Smooth muscle cell of the brain vasculature (primary cell): ENCODE results near the gene CD2.
A peak's percentile ranks its signal among the peaks of the same experiment; 100 is the strongest.
"Not testable (repeated sequence)": the region's sequence is repeated elsewhere in the genome, so short reads cannot be mapped to it uniquely, and the experiment has no call there.

Experiments used
- DNase-seq: peaks from one replicate; pipeline ENCODE4 v3.0.0-alpha.2; 2012; ENCODE audit warnings: low read depth, low spot score

Gene CD2

DNA sequence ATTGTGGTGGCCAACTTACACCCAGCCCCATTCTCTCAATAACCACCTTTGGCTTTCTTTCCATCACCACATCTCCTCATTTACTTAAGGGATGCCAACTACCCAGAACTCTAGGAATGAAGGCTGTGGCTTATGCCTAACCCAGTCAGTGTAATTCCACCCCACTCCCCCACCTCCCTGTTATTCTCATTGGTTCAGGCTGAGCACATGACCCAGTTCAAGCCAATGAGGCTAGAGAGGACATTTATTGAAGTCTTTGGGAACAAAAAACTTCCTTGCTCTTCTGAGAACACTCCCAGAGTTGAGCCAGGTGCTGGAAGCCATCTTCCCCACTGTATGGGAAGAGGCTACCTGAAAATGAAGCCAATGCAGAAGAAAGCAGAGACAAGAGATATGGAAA lies 22.8 kb upstream of the CD2 start:
- no peak for DNase-seq

DNA sequence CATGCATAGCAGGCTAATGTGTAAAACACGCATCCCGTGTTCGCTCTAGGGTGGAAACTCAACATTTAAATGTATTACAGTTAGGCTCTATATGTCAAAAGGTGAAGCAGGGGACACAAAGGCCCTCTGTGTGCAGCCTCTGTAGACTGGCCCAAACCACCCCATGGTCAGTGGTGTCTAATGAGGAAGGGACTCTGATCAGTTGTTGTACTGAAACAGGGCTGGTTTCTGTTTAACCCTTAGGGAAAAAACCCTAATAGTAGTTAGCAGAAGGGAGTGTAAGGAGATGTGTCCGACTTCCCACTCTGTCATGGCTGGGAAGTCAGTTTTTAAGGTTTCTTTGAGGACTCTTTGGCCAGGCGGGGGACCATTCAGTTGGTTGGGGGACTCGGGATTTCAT lies 21.5 kb upstream of the CD2 start:
- DNase-seq = no peak

DNA sequence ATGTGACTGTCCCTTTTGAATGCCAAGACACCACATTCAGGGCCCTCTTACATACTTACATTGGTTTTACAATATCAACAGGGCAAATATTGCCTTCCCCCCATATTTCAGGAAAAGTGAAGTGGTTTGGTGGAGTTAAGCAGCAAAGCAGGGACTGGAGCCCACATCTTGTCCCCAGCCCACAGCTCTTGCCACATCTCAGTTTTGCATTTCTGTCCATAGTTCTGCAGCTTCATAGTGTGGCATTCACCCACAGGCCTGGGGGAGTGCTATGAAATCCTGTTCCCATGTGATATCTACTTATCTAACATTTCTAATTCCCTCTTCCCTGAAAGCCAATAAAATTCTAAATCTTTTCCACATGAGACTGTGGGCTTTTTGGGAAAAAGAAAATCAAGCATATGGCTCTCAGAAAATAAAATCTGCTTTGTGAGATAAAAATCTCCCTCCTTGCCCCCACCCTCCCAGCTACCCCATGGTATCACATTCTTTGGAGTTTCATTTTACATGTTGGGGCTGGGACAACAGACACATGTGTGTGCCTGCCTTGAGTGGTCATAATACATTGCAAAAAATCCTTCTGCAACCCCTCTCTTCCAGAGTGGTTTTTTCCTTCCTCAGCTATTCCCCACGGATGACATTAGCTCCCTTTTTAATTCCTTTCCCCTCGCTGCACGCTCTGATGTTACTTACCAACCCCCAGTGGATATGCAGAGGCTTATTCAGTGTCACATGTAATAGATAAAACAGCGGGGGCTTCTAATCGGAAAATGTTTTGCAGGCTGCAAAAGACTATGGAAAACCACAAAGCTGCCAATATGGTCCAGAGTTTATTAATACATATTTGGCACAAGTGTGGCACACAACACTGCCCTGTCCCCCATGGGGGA lies 20.5 kb upstream of the CD2 start:
- no peak for DNase-seq

DNA sequence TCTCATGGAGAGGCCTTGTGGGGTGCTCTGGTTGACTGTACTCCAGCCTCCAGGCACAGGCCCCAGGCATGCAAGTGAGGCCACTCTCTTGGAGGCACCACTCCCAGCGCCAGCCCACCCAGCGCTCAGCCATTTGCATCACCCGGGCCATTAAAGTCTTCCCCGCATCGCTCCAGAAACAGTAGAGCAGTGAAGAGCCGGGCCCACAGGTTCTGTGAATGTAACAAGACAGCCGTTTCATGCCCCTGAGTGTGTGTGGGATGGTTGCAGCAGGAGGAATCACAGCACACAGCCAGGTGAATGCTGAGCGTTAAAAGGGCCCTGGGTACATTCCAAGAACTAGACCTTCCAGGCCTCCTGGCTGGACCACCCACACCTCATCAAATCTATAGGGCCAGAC lies 19.0 kb upstream of the CD2 start:
- no peak for DNase-seq

DNA sequence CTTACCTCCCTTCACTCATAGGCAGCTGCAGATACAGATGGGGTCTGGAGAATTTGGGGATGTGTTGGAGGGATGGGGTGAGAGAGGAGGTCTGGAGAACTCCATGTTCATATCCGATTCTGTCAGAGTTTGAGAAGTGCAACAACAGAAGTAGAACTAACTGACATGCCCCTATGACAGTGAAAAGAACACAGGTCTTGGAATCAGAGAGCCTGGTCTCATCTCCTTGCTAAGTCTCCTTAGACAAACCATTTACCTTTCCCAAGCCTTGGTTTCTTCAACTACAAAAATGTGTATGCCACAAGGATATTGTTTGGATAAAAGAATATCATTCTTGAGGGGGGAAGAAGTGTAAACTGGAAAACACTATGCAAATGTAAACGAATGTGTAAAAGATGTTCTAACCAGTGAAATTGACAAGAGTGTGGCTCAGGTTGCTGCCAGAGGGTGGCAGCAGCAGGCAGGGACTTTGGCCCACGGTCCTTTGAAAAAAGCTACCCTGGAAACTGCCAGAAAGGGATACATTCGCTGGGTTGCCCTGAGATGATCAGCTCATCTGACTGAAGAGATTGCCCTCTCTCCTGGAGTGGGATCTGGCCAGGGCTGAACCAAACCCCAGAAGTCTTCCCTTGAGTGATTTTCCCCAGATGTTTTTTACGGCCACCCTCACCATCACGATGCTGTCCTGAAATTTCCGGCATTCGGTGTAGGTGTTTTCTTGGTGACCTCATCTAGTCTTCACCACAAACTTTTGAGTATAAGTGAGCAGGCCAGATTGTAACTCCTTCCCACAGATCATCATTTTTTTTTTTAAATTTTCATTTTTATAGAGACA lies 17.0 kb upstream of the CD2 start:
- peak; percentile 20 for DNase-seq

DNA sequence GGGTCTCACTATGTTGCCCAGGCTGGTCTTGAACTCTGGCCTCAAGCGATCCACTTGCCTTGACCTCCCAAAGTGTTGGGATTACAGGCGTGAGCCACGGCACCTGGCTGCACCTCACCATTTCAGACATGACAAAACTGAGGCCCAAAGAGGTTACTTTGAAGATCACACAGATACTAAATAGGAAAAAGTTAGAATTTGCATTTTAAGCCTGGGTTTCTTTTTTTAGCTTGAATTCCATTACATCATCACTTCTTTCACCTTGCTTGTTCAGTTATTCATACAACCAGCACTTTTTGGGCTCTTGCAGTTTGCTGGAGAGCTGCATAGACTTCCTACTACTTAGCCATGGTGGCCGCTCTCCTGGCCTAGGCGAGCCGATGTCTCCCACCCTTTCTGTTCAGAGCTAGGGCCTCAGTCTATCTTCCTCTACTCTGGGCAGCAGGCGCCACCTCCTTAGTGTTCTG lies 16.3 kb upstream of the CD2 start:
- DNase-seq = no peak

DNA sequence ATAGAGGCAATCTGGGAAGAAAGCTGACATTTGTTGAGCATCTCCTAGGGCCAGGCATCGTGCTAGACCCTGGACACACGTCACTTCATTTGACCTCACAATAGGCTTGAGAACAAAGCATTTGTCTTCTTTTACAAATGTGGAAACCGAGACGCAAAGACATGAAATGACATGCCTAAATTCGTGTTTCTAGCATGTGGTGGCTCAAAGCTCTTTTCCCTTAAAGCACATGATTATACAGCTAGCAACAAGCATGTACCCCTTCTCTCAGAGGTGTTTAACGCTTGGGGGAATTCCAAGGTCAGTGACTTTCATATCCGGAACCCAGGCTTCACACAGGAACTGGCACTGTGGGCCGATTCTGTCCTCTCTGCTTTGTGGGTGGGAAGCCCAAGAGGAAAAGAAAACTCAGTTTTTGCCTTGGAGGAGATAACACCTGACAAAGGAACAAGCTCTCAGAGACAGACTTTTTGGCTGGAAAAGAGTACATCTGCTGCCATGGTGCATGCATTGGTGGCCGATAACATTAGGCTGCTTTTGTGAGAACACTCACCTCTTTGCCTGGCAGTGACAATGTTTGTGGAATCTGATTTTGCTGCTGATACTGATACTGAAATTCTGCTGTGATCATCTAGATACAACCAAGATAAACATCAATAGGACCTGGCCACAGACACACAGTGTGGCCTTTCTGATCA lies 15.4 kb upstream of the CD2 start:
- DNase-seq = no peak

DNA sequence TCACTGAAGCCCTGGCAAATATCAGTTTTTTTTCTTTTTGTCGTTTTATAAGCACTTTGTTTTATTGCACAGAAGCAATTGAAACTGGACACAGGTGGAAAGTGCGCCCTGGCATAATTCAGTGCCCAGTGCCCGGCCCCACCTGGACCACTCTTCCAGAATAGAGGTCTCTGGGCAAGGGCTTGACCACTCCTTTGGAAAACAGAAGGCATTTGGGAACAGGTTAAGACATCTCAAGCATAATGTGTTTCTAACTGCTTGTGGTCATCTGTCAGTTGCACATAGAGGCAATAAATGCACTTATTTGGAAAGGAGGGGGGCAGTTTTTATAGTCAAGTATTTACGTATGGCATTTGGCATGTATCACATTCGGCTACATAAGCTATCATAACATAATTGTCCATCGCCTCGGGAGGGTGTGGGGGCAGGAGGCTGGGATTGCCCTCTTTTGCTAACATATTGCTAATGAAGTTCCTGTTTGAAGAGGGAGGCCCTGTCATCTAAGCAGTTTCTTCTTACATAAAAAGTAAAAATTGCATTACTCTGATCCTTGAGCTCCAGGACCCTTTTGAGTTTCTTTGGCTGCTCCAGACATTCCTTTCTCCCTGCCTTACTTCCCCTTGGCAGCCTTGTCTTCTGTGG lies 14.7 kb upstream of the CD2 start:
- no peak for DNase-seq

DNA sequence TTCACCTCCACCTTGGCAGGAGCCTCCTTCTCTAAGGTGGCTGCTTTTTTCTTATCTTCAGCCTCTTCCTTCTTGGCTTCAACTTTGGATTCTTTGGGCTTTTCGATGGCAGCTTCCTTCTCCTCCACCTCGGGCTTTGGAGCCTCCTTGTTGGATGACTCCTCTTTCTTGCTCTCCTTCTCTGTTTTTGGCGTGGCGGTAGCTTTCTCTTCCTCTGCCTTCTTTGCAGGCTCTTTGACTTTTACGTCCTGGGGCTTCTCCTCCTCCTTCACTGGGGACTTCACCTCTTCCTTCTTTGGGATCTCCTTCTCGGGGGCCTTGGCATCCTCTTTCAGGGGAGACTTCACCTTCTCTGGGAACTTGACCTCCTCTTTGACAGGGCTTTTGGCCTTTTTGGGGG lies 13.9 kb upstream of the CD2 start:
- no peak for DNase-seq

DNA sequence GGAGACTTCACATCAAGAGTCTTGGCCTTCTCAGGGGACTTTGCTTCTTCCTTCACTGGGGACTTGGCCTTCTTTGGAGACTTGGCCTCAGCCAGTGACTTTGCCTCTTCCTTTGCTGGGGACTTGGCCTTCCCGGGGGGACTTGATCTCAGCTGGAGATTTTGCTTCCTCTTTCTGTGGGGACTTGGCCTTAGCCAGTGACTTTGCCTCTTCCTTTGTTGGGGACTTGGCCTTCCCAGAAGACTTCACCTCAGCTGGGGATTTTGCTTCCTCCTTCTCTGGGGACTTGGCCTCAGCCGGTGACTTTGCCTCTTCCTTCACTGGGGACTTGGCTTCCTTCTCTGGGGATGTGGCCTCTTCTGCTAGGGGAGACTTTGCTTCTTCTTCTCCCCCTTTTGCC lies 13.5 kb upstream of the CD2 start:
- DNase-seq = no peak

DNA sequence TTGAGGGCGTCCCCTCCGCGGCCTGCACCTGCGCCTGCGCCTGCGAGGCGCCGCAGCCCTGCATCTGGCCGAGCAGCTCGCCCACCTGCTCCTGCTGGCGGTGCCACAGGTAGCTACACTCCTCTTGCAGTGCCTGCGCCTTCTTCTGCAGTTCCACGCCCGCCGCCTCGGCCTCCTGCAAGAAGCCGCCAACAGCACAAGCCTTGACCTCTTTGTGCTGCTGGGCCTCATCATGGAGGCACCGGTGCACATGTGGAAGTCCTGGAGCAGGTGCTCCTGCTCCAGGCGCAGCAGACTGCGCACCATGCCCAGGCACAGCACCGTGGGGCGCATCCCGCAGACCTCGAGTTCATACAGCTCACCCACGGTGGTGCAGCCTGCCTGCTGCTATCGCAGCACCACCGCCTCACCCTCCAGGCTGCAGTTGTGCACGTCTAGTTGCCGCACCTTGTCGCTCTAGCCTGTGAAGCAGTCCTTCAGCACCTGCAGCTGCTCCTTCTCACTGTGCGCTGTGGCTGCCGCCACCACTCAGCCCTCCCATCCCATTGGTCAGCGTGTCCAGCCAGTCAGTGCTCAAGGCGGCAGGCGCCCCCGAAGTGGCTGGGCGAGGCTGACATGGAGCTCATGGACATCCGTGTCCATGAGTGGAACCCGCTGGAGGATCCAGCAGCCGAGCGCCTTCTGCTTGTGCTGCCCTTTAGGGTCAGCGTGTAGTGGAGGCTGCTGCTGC lies 12.2 kb upstream of the CD2 start:
- no peak for DNase-seq

DNA sequence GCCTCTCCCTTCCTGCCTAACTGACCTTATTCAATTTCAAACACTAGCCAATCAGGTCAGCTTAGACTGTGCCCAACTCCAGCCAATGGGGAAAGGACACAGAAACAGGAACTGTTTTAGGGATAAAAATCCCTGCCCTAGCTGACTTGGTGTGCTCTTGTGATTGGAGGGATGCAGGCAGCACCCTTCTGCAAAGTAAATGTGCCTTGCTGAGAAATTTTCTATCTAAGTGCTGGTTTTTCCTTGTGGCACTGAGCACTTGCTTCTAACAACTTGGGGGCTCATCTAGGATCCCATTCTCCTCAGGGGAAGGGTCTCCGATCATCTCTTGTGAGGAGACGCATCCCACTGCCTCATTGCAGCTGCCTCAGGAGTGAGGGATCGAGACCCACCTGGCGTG lies 10.7 kb upstream of the CD2 start:
- no peak for DNase-seq

DNA sequence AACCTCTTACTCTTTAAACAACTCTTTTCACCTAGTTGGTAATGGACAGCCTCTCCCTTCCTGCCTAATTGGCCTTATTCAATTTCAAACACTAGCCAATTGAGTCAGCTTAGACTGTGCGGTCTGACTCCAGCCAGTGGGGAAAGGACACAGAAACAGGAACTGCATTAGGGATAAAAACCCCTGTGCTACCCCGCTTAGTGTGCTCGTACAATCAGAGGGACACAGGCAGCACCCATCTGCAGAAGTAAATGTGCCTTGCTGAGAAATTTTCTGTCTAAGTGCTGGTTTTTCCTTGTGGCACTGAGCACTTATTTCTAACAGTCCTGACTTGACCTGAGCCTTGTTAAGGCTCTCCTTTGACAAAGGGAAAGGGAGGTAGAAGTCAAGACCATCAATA lies 6.0 kb upstream of the CD2 start:
- DNase-seq = no peak

DNA sequence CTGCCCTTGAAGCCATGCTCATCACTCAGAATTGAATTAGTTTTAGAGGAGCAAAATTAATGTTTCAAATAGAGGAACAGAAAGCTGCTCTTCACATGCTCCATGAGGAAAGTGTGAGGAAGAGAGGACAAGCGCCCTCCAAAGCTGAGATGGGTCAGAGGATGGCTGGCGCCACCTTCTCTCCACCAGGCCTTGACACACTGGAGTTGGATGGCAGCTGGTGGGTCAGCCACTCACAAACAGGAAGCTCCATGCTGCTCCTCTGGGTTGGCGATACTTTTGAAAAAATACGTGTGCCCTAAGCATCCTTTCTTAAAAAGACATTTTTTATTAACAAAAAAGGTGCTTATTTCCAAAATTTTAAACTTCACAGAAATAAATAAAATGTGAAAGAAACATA lies 3.1 kb upstream of the CD2 start:
- no peak for DNase-seq

DNA sequence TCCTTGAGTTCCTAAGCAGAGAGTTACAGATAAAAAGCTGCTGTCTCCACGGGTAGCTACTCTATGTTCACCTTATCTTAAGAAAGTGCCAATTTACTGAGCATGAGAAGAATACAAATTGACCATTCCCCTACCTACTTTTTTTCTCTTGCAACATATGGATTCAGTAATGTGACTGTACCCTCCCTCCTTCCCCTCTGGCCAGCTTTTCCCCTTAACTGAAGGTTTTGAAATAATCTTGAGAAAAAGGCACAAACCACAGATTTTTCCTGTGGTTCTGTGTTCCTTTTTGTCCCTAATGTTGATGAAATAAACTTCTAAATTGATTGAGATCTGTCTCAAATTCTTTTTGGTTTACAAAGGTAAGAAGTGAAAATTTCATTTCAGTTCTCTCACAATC lies 2.6 kb upstream of the CD2 start:
- no peak for DNase-seq

DNA sequence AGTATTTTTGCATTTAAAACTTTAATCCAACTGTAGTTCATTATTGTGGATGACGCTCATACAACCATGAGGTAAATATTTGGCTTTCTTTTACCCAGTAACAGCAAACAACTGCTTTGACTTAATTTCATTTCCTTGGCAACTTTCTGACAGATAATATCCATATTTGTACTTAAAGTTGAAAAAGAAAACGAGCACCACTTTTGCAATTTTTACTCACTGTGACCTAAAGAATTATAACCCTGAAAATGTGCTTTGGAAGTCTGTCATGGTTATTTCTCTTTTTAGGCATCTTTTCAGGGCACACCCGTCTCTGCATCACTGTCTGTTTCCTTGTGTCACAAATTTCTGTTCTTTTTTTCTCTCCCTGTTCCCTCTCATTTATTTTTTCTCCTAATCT lies 918 bp upstream of the CD2 start:
- no peak for DNase-seq

DNA sequence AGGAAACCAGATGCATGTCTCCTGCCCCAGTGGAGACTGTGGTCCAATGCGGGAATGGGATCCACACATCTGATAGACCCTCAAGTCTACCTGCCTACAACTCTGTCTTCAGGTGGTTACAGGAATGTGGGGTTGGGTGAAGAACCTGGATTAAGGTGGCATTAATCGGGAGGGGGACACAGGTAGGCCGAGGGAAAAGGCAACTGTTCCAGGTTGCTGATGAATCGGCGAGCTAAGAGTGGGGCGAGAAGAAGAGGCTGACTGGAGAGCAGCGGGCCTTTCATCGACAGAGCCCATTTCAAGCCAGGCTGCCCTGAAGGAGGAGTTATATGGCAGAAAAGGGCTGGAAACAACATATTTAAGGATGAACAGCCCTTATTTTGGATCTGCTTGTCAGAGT lies 836 bp downstream of the CD2 start:
- DNase-seq = no peak

DNA sequence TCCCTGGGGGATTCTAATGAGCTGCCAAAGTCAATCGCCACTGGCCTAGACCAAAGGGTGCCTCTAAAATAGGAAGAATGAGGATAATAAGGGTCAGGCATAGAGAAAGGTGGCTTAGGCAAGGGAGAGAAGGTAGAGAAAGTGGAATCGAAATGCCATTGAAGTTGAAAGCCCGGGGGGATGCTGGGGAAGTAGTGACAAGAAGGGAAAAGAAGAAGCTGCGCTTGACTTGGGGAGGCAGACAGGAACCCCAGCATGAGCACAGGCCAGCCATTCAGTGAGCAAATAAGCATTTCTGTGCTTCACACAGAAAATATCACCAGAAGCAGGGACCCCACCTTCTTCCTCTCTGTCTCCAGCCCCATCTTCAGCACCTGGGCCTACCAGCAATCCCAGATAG lies 1.5 kb downstream of the CD2 start:
- no peak for DNase-seq

DNA sequence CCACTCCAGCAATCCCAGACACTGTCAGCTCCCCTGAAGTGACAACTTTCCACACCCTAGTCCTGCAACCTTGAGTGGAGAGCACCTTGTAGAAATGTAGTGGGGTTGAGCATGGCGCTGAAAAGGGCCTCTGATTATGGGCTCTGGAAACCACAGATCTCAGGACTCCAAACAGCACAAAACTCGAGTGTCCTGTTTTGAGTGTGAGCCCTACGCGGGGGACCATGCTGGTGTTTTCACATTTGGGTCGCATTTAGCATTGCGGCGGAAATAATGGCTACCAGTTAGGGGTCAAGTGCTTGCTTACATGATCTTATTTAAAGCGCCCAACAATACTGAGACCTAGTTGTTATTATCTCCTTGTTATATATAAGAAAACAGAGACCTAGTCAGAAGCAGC lies 1.9 kb downstream of the CD2 start:
- not testable (repeated sequence) for DNase-seq

DNA sequence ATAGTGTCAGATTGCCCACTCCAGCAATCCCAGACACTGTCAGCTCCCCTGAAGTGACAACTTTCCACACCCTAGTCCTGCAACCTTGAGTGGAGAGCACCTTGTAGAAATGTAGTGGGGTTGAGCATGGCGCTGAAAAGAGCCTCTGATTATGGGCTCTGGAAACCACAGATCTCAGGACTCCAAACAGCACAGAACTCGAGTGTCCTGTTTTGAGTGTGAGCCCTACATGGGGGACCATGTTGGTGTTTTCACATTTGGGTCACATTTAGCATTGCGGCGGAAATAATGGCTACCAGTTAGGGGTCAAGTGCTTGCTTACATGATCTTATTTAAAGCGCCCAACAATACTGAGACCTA lies 4.2 kb downstream of the CD2 start:
- DNase-seq = not testable (repeated sequence)

DNA sequence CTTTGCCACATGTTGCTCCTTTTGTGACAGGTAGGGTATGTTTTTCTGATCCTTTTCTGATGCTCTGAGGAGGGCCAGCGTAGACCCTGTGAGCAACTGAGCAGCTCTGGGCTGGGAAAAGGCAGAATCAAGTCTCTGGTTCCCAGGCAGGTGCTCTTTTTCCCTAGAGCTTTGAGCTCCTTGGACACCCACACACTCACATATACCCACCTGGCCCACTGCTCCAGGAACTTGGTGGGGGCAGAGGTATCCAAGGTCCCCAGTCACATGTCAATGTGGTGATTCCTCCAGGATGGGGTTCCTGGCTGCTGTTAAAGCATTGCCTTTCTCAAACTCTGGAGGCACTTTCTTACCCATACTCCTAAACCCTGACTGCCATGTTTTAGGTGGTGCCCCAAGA lies 5.4 kb downstream of the CD2 start:
- DNase-seq = no peak
